Amniotic stem cell (primary cell): ENCODE results near the gene TOMM20.
"Not testable (repeated sequence)": the region's sequence is repeated elsewhere in the genome, so short reads cannot be mapped to it uniquely, and the experiment has no call there.

Experiments
- DNase-seq: peaks from one replicate; lab custom pipeline; 2025; lab: John Stamatoyannopoulos, UW

TOMM20 gene

GRCh38 chr1:235128456-235129328, at the start of gene TOMM20:
TSS of gene TOMM20 (minus strand) at chr1:235128837. CDS start at chr1:235128715, 122 bp downstream.
- peak; percentile 93 for DNase-seq

GRCh38 chr1:235176486-235176885, 47.8 kb upstream of the TOMM20 start:
- no peak for DNase-seq

GRCh38 chr1:235169986-235170385, 41.3 kb upstream of the TOMM20 start:
- no peak for DNase-seq

- no peak for DNase-seq
Observed at GRCh38 chr1:235168375-235168774, 39.7 kb upstream of the TOMM20 start.

- no peak for DNase-seq
Observed at GRCh38 chr1:235161685-235162327, 33.2 kb upstream of the TOMM20 start.

GRCh38 chr1:235160957-235161684, 32.5 kb upstream of the TOMM20 start, which contains the start of gene RBM34:
TSS of gene RBM34 (minus strand) at chr1:235161250. CDS start at chr1:235161226, 24 bp downstream.
- DNase-seq, result peak; percentile 70

GRCh38 chr1:235160383-235160956, 31.8 kb upstream of the TOMM20 start:
- no peak for DNase-seq

- not testable (repeated sequence) for DNase-seq
Observed at GRCh38 chr1:235159930-235160329, 31.3 kb upstream of the TOMM20 start.

GRCh38 chr1:235159284-235159683, 30.6 kb upstream of the TOMM20 start:
- DNase-seq, result not testable (repeated sequence)

- no peak for DNase-seq
Observed at GRCh38 chr1:235158680-235159079, 30.0 kb upstream of the TOMM20 start.

- DNase-seq, result no peak
Observed at GRCh38 chr1:235157150-235157549, 28.5 kb upstream of the TOMM20 start.

GRCh38 chr1:235156740-235157139, 28.1 kb upstream of the TOMM20 start:
- DNase-seq, result no peak

- DNase-seq, result no peak
Observed at GRCh38 chr1:235156265-235156664, 27.6 kb upstream of the TOMM20 start.

- DNase-seq, result no peak
Observed at GRCh38 chr1:235152235-235152634, 23.6 kb upstream of the TOMM20 start.

- DNase-seq, result no peak
Observed at GRCh38 chr1:235151033-235151432, 22.4 kb upstream of the TOMM20 start.

GRCh38 chr1:235149824-235150223, 21.2 kb upstream of the TOMM20 start:
- DNase-seq, result no peak

- DNase-seq, result no peak
Observed at GRCh38 chr1:235147269-235147668, 18.6 kb upstream of the TOMM20 start.

- no peak for DNase-seq
Observed at GRCh38 chr1:235145639-235146038, 17.0 kb upstream of the TOMM20 start.

- DNase-seq, result no peak
Observed at GRCh38 chr1:235142991-235143390, 14.4 kb upstream of the TOMM20 start.

GRCh38 chr1:235139315-235139714, 10.7 kb upstream of the TOMM20 start:
- no peak for DNase-seq

- DNase-seq, result no peak
Observed at GRCh38 chr1:235138821-235139220, 10.2 kb upstream of the TOMM20 start.

- no peak for DNase-seq
Observed at GRCh38 chr1:235136111-235136510, 7.5 kb upstream of the TOMM20 start.
